ENCODE data around the gene GNL3L.
"Not testable (repeated sequence)": the region's sequence is repeated elsewhere in the genome, so short reads cannot be mapped to it uniquely, and the experiment has no call there.

The GNL3L gene

GRCh38 chrX:54561622-54562021, 31.6 kb downstream of the GNL3L start:
- DNase-seq (ENCODE audit: low spot score): no peak

- no peak for DNase-seq (ENCODE audit: low spot score)
Measured at GRCh38 chrX:54564936-54565335, 34.9 kb downstream of the GNL3L start.

- DNase-seq (ENCODE audit: low spot score): no peak
Measured at GRCh38 chrX:54570332-54570731, 40.3 kb downstream of the GNL3L start.

GRCh38 chrX:54572641-54573040, 42.6 kb downstream of the GNL3L start:
- DNase-seq (ENCODE audit: low spot score): not testable (repeated sequence)

DNA sequence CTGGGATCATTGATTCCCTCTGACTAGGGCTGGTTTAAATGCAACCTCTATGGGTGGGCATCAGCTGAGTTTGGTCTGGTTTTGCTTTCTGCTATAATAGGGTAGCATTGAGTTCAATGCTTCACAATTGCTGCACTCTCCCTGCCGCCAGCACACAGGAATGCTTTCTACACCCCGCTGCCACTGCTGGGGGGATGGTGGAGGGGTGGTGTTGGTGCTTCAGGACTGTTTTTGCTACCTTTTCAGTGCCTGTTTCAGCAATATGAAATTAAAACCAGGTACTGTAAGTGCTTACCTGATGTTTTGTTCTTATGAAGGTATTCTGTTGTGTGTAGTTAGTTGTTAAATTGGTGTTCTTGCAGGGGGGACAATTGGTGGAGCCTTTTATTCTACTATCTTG, 67.7 kb downstream of the GNL3L start:
- DNase-seq (ENCODE audit: low spot score): no peak

DNA sequence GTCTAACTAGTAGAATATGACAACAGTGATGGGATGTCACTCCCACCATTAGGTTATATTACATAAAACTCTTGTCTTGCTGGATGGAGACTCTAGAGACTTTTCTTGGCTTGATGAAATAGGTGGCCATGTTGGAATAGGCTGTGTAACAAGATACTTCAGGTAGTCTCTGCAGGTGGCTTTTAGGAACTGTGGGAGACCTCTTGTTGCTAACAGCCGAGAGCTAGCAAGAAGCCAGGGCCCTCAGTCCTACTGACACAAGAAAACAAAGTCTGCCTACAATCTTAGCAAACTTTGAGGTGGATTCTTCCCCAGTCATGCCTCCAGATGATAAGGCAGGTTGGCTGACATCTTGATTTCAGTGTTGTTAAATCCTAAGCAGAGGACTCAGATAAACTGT, 72.5 kb downstream of the GNL3L start:
- DNase-seq (ENCODE audit: low spot score): no peak

Measured in left forelimb (tissue), 1 donor.